GM06990 (cell line): ENCODE data around the gene PVR.
"Not testable (repeated sequence)": the region's sequence is repeated elsewhere in the genome, so short reads cannot be mapped to it uniquely, and the experiment has no call there.

Experiments used
- DNase-seq: peaks from one replicate; pipeline ENCODE4 v3.0.0-alpha.2; 2011; ENCODE audit not compliant: insufficient read length; ENCODE audit errors: extremely low read depth
- H3K27me3 ChIP-seq: replicated peaks from 2 replicates; pipeline ENCODE4 v1.6.0; 2011; ENCODE audit warnings: low read length; ENCODE audit not compliant: control insufficient read depth, insufficient read depth
- H3K36me3 ChIP-seq: 2 replicates; pipeline ENCODE4 v1.5.1; 2011; ENCODE audit warnings: low read length; ENCODE audit not compliant: control insufficient read depth, insufficient read depth
- H3K4me3 ChIP-seq: replicated peaks from 2 replicates; pipeline ENCODE4 v1.5.1; 2011; ENCODE audit warnings: low read depth, mild to moderate bottlenecking, control low read depth, low read length
- CTCF ChIP-seq: IDR thresholded peaks from 2 replicates; pipeline ENCODE4 v1.5.1; 2011; ENCODE audit warnings: low read length, control low read depth, mild to moderate bottlenecking, inconsistent platforms; ENCODE audit not compliant: insufficient read depth, poor library complexity, severe bottlenecking

The PVR gene

DNA sequence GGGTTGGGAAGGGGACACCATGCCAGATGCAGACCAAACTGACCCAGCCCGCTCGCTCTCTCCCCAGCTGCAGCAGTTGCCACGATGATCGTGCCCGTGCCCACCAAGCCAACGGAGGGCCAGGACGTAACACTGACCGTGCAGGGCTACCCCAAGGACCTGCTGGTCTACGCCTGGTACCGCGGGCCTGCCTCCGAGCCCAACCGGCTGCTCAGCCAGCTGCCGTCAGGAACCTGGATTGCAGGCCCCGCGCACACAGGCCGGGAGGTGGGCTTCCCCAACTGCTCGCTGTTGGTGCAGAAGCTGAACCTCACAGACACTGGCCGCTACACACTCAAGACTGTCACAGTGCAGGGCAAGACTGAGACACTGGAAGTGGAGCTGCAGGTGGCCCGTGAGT is 64.1 kb downstream of the PVR start:
- Histone ChIP-seq H3K36me3 (no peaks in the 10 kb centered on the region), H3K27me3 (no peaks in the 10 kb centered on the region), H3K4me3 (no peak overlapping the region)
- DNase-seq, result no peak
- no peak for TF ChIP-seq CTCF

- DNase-seq, result no peak
- no peaks in the 10 kb centered on the region for H3K27me3 ChIP-seq
- H3K36me3 ChIP-seq, result no peaks in the 10 kb centered on the region
- H3K4me3 ChIP-seq, result no peak overlapping the region
- no peak for TF ChIP-seq CTCF
Measured at GRCh38 chr19:44708940-44709339, 65.2 kb downstream of the PVR start.

- not testable (repeated sequence) for H3K36me3 ChIP-seq, H3K4me3 ChIP-seq, H3K27me3 ChIP-seq, DNase-seq
Measured at GRCh38 chr19:44709434-44710266, 65.9 kb downstream of the PVR start.

- no peak for DNase-seq
- Histone ChIP-seq H3K4me3 (no peak overlapping the region), H3K36me3 (no peaks in the 10 kb centered on the region), H3K27me3 (no peaks in the 10 kb centered on the region)
- no peak for TF ChIP-seq CTCF
Measured at GRCh38 chr19:44710483-44710882, 66.8 kb downstream of the PVR start.

DNA sequence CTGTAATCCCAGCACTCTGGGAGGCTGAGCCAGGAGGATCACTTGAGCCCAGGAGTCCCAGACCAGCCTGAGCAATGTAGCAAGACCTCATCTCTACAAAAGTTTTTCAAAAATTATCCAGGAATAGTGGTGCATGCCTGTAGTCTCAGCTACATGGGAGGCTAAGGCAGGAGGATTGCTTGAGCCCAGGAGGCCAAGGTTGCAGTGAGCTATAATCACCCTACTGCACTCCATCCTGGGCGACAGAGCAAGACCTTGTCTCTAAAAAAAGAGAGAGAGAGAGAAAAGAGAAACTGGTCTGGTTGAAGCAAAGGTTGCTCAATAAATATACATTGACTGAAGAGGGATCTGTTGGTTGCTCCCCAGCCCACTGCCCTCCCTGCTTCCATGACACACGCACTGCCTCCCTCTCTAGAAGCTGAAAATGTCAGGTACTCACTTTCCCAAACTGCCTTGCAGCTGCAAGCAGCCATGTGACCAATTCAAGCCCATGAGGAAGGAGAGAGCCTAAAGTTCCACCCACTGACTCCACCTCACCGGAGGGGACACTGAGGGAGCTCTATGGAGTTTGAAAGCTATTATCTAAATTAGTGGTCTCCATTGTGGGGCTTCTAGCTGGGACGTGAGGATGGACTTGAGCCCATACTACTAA is 69.3 kb downstream of the PVR start:
- H3K36me3 ChIP-seq, result no peaks in the 10 kb centered on the region
- H3K4me3 ChIP-seq, result no peak overlapping the region
- no peak for TF ChIP-seq CTCF
- no peaks in the 10 kb centered on the region for H3K27me3 ChIP-seq
- no peak for DNase-seq
